ENCODE results near the gene FOXP2.
A peak's percentile ranks its signal among the peaks of the same experiment; 100 is the strongest.
"Not testable (repeated sequence)": the region's sequence is repeated elsewhere in the genome, so short reads cannot be mapped to it uniquely, and the experiment has no call there.

Gene FOXP2

GRCh38 chr7:114487174-114487573 lies 72.6 kb downstream of the FOXP2 start:
- no peak overlapping the region for H3K4me3 ChIP-seq (ENCODE audit: low read depth, low read length)
- DNase-seq (ENCODE audit: low read depth), result no peak

- DNase-seq (ENCODE audit: low read depth), result no peak
- H3K4me3 ChIP-seq (ENCODE audit: low read depth, low read length), result no peak overlapping the region
Measured at GRCh38 chr7:114488696-114489095, 74.1 kb downstream of the FOXP2 start.

GRCh38 chr7:114497491-114497890 lies 82.9 kb downstream of the FOXP2 start:
- not testable (repeated sequence) for H3K4me3 ChIP-seq (ENCODE audit: low read depth, low read length); DNase-seq (ENCODE audit: low read depth)

- peak; percentile 45 for DNase-seq (ENCODE audit: low read depth)
- no peak overlapping the region for H3K4me3 ChIP-seq (ENCODE audit: low read depth, low read length)
Measured at GRCh38 chr7:114502454-114503254, 88.0 kb downstream of the FOXP2 start.

- no peak for DNase-seq (ENCODE audit: low read depth)
- H3K4me3 ChIP-seq (ENCODE audit: low read depth, low read length), result no peak overlapping the region
Measured at GRCh38 chr7:114504586-114504985, 90.0 kb downstream of the FOXP2 start.

GRCh38 chr7:114507381-114507780 lies 92.8 kb downstream of the FOXP2 start:
- DNase-seq (ENCODE audit: low read depth), result no peak
- no peak overlapping the region for H3K4me3 ChIP-seq (ENCODE audit: low read depth, low read length)

GRCh38 chr7:114508086-114508485 lies 93.5 kb downstream of the FOXP2 start:
- DNase-seq (ENCODE audit: low read depth), result peak; percentile 53
- H3K4me3 ChIP-seq (ENCODE audit: low read depth, low read length), result no peak overlapping the region

- DNase-seq (ENCODE audit: low read depth); H3K4me3 ChIP-seq (ENCODE audit: low read depth, low read length): not testable (repeated sequence)
Measured at GRCh38 chr7:114510824-114511223, 96.2 kb downstream of the FOXP2 start.

- DNase-seq (ENCODE audit: low read depth), result peak; percentile 25
- no peak overlapping the region for H3K4me3 ChIP-seq (ENCODE audit: low read depth, low read length)
Measured at GRCh38 chr7:114519240-114519639, 104.6 kb downstream of the FOXP2 start.

- no peak overlapping the region for H3K4me3 ChIP-seq (ENCODE audit: low read depth, low read length)
- DNase-seq (ENCODE audit: low read depth), result no peak
Measured at GRCh38 chr7:114522081-114522480, 107.5 kb downstream of the FOXP2 start.

GRCh38 chr7:114527589-114527988 lies 113.0 kb downstream of the FOXP2 start:
- DNase-seq (ENCODE audit: low read depth), result no peak
- H3K4me3 ChIP-seq (ENCODE audit: low read depth, low read length), result no peak overlapping the region

GRCh38 chr7:114530057-114530611 lies 115.5 kb downstream of the FOXP2 start:
- H3K4me3 ChIP-seq (ENCODE audit: low read depth, low read length), result no peak overlapping the region
- DNase-seq (ENCODE audit: low read depth), result no peak

- DNase-seq (ENCODE audit: low read depth), result no peak
- H3K4me3 ChIP-seq (ENCODE audit: low read depth, low read length), result no peak overlapping the region
Measured at GRCh38 chr7:114531326-114531725, 116.7 kb downstream of the FOXP2 start.

GRCh38 chr7:114533131-114533530 lies 118.5 kb downstream of the FOXP2 start:
- DNase-seq (ENCODE audit: low read depth), result no peak
- no peak overlapping the region for H3K4me3 ChIP-seq (ENCODE audit: low read depth, low read length)

- DNase-seq (ENCODE audit: low read depth), result no peak
- H3K4me3 ChIP-seq (ENCODE audit: low read depth, low read length), result no peak overlapping the region
Measured at GRCh38 chr7:114534953-114535352, 120.3 kb downstream of the FOXP2 start.

- no peak for DNase-seq (ENCODE audit: low read depth)
- H3K4me3 ChIP-seq (ENCODE audit: low read depth, low read length), result no peak overlapping the region
Measured at GRCh38 chr7:114539575-114539974, 125.0 kb downstream of the FOXP2 start.

- no peak overlapping the region for H3K4me3 ChIP-seq (ENCODE audit: low read depth, low read length)
Measured at GRCh38 chr7:114540291-114540690, 125.7 kb downstream of the FOXP2 start.

GRCh38 chr7:114547346-114547745 lies 132.7 kb downstream of the FOXP2 start:
- not testable (repeated sequence) for H3K4me3 ChIP-seq (ENCODE audit: low read depth, low read length); DNase-seq (ENCODE audit: low read depth)

More at GRCh38 chr7:114540291-114540690, 125.7 kb downstream of the FOXP2 start:
- no peak for DNase-seq (ENCODE audit: low read depth)

GRCh38 chr7:114548081-114548980 lies 133.7 kb downstream of the FOXP2 start:
- H3K4me3 ChIP-seq (ENCODE audit: low read depth, low read length), result no peak overlapping the region
- peak; percentile 36 for DNase-seq (ENCODE audit: low read depth)
